ENCODE measurements around the gene PECR. TPM values are rescaled to one million over a fixed set of nuclear protein-coding genes. Genes with fewer than 3 reads are reported as not detected.

PECR gene
- total and polyA plus RNA-seq, 10 of the 15 experiments (the other 5 are each of a cell fraction or from before 2014, with no cell fraction given): 7.6 to 37.4 (median 25.7) TPM

GRCh38 chr2:216017365-216017764, 64.2 kb downstream of the PECR start (continued):
- no peak for TF ChIP-seq CUX1 (IDR thresholded peaks at IDR 0.05; ENCODE audit: insufficient replicate concordance, low read depth, low read length)
- TF ChIP-seq PBX3 (IDR thresholded peaks at IDR 0.05; ENCODE audit: insufficient replicate concordance, low read depth, low read length): no peak
- TF ChIP-seq ZBTB11 (CRISPR knock-in tag; IDR thresholded peaks at IDR 0.05): no peak
- TF ChIP-seq NR2C1 (IDR thresholded peaks at IDR 0.05): no peak

All from GM12878 (cell line).